ENCODE data around the gene FMNL3. TPM values are rescaled to one million over a fixed set of nuclear protein-coding genes. Genes with fewer than 3 reads are reported as not detected.

FMNL3 gene
- total RNA-seq, 4 donors from 2014 or later, result 48.3 to 64.2 (median 58.9) TPM

DNA sequence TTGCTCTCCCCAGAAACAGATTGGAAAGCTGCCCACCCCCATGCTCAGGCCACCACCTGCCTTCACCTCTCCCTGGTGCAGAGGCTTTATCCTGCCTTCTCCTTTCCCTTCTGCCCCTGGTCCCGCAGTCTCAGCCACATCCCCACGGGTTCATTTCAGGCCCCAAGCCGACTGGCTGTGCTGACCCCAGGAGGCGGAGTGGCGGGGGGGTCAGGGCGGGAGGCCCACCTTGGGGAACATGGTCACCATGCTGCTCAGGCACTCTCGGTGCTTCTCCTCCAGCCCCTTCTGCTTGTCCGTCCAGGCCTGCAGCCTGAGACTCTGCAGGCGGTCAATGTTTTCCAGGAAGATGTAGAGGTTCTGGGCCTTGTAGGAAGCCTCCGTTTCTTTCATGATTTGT lies 108.7 kb downstream of the FMNL3 start:
- TF ChIP-seq POLR2A (IDR thresholded peaks at IDR 0.05) (no peak), EP300 (IDR thresholded peaks at IDR 0.05) (no peak)
- TF ChIP-seq, protein P1, sequence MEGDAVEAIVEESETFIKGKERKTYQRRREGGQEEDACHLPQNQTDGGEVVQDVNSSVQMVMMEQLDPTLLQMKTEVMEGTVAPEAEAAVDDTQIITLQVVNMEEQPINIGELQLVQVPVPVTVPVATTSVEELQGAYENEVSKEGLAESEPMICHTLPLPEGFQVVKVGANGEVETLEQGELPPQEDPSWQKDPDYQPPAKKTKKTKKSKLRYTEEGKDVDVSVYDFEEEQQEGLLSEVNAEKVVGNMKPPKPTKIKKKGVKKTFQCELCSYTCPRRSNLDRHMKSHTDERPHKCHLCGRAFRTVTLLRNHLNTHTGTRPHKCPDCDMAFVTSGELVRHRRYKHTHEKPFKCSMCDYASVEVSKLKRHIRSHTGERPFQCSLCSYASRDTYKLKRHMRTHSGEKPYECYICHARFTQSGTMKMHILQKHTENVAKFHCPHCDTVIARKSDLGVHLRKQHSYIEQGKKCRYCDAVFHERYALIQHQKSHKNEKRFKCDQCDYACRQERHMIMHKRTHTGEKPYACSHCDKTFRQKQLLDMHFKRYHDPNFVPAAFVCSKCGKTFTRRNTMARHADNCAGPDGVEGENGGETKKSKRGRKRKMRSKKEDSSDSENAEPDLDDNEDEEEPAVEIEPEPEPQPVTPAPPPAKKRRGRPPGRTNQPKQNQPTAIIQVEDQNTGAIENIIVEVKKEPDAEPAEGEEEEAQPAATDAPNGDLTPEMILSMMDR (IDR thresholded peaks at IDR 0.05), result no peak
- Histone ChIP-seq H3K27me3 (no peaks in the 10 kb centered on the region), H3K4me1 (no peaks in the 10 kb centered on the region), H3K4me3 (no peak overlapping the region), H3K27ac (no peak overlapping the region), H3K36me3 (peaks cover 0 to 30% (median 0%) of the 10 kb centered on the region in 3 donors), H3K9me3 (no peaks in the 10 kb centered on the region)
- 79 to 81% methylated on average over 10 of the region's 10 CpGs for WGBS, 2 donors
- no peak for DNase-seq (ENCODE audit: low spot score in 2 of 2)

DNA sequence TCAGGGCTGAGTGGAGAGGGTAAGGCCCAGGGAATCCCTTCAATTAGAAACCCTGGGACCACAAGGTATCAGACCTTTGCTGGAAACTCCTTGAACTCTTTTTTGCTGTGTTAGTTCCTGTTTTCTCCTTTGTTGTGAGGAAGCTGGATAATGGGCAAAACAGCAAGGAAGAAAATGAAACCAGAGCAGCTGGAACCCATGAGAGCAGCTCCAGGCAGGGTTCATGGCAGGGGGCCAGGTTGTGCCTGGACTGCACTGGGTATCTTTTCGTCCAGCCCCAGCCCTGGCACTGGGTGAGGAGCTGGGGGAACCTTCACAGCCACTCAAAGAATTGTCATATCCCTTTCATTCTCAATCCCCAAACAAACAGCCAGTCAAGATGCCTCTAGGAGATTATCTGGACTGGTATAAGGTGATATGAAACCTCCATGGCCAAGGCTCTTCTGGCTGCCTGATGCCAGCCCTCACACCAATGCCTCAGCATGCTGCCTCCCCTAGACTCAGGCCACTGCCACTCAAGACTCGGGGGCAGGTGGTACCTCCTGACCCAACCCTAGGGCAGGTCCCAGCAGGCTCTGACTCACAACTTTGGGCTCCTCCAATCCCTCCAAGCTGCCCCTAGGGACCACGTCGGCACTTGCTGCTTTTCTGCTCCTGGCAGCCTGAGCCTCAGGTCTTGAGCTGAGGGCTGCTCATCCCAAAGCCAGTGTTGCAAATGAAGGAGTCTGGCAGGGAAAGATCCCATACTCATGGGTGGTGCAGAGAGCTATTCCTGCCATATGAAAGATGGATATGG lies 118.3 kb downstream of the FMNL3 start:
- H3K27ac ChIP-seq, result no peak overlapping the region
- H3K27me3 ChIP-seq, result no peaks in the 10 kb centered on the region
- peaks cover 0 to 7% (median 0%) of the 10 kb centered on the region in 4 donors for H3K9me3 ChIP-seq
- 57 to 72% methylated on average over 1 to 4 of the region's 4 CpGs for WGBS, 2 donors
- TF ChIP-seq, protein P1 (IDR thresholded peaks at IDR 0.05), result no peak
- TF ChIP-seq EP300 (IDR thresholded peaks at IDR 0.05), result no peak
- TF ChIP-seq POLR2A (IDR thresholded peaks at IDR 0.05), result no peak
- no peak overlapping the region for H3K4me3 ChIP-seq
- H3K4me1 ChIP-seq, result peaks cover 0 to 26% (median 3%) of the 10 kb centered on the region in 4 donors
- no peak for DNase-seq (ENCODE audit: low spot score in 2 of 2)
- peaks cover 0 to 21% (median 0%) of the 10 kb centered on the region in 3 donors for H3K36me3 ChIP-seq

DNA sequence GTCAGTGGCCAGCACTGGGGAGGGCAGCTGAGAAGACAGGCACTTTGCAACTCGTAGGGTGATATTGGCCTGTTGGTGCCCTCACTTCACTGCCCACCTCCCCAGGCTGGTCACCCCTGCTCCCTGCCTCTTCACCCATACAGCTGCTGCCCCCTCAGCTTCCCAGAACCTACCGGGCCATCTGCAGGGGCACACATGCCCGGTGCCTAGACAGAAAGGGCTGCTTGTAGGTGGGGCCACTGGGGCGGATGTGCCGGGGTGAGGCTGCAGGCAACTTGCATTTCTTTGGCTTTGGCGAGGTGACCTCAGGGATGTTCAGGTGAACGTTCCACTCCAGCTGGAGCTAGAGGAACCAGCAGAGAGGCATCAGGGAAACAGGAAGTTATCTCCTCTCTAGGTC lies 118.9 kb downstream of the FMNL3 start:
- Histone ChIP-seq H3K27me3 (no peaks in the 10 kb centered on the region), H3K36me3 (peaks cover 0 to 21% (median 0%) of the 10 kb centered on the region in 3 donors), H3K27ac (no peak overlapping the region), H3K4me3 (no peak overlapping the region), H3K4me1 (peaks cover 0 to 33% (median 3%) of the 10 kb centered on the region in 4 donors), H3K9me3 (peaks cover 0 to 7% (median 0%) of the 10 kb centered on the region in 4 donors)
- WGBS, 2 donors, result 77 to 81% methylated on average over 7 of the region's 7 CpGs
- TF ChIP-seq POLR2A (IDR thresholded peaks at IDR 0.05) (no peak), EP300 (IDR thresholded peaks at IDR 0.05) (no peak)
- TF ChIP-seq, protein P1 (IDR thresholded peaks at IDR 0.05), result no peak
- DNase-seq (ENCODE audit: low spot score in 2 of 2), result no peak

DNA sequence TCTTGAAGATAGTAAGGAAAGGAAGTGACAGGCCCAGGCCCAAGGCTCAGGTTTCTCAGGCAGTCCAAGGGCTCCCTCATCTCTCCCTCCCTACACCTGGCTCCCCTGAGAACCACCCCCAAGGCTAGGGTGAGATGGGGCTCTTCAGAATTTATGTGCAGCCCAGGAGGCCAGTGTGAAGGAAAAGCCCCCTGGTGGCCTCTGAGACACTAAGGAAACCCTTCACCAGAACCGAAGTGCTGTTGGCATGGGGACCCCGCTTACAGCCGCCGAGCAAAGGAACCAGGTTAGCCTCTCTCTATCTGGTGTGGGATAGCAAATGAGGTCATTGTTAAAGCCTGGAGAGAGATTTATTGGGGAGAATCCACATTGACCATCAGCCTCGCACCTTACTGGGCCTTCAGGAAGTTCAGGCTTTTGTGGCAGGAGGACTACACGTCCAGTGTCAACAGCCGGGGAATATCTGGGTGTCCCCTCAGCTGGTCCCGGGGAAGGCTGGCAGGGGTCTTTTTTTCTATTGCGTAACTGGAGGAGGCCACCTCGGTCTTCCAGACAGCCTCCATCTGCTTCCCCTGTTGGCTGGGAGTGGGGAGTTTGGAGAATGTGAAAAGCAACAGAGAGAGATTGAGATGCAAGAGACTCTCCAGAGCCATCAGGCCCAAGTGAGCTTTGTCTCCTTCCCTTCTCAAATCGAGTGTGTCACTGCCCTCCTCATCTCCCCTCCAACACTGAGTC lies 119.9 kb downstream of the FMNL3 start:
- 89 to 93% methylated on average over 10 of the region's 11 CpGs for WGBS, 2 donors

More for the DNA sequence above, 119.9 kb downstream of the FMNL3 start:
- Histone ChIP-seq H3K4me1 (peaks cover 0 to 42% (median 7%) of the 10 kb centered on the region in 4 donors), H3K4me3 (no peak overlapping the region), H3K9me3 (peaks cover 0 to 7% (median 0%) of the 10 kb centered on the region in 4 donors), H3K27ac (peak overlapping the region in 1 of 4 donors; percentile 43), H3K36me3 (peaks cover 0 to 21% (median 0%) of the 10 kb centered on the region in 3 donors), H3K27me3 (no peaks in the 10 kb centered on the region)
- no peak for DNase-seq (ENCODE audit: low spot score in 2 of 2)
- TF ChIP-seq POLR2A (IDR thresholded peaks at IDR 0.05) (no peak), EP300 (IDR thresholded peaks at IDR 0.05) (no peak)
- TF ChIP-seq, protein P1 (IDR thresholded peaks at IDR 0.05), result no peak

Small RNA genes lying within 50 kb of the gene (small RNA-seq; reads per million reads assigned to genes)
- not detected for gene AC020612.2
- gene HIGD1AP9, result not detected
- gene POLR2KP1, result not detected
- gene RNU6-834P, result not detected

Other genes starting within 250 kb of the FMNL3 start
- gene KCNH3, start 168.4 kb downstream of the FMNL3 start, total RNA-seq, result under 1 TPM in 2 of 4 donors, not detected in 2; 0.21 to 0.30 TPM
- gene MCRS1, start 139.3 kb downstream of the FMNL3 start, total RNA-seq, result 10 to 100 TPM; 42.0 to 67.2 (median 64.5) TPM
- under 1 TPM in 3 of 4 donors, not detected in 1; 0.42 to 0.98 (median 0.44) TPM for gene FAM186B, start 101.8 kb downstream of the FMNL3 start, total RNA-seq
- 10 to 100 TPM; 18.1 to 36.0 (median 21.4) TPM for gene PRPF40B, start 83.8 kb downstream of the FMNL3 start, total RNA-seq
- 100 to 1,000 TPM; 284 to 404 (median 325) TPM for gene TMBIM6, start 34.2 kb upstream of the FMNL3 start, total RNA-seq
- 10 to 100 TPM; 36.1 to 70.2 (median 44.7) TPM for gene NCKAP5L, start 121.0 kb upstream of the FMNL3 start, total RNA-seq
- gene BCDIN3D, start 135.7 kb upstream of the FMNL3 start, total RNA-seq, result 1 to 10 TPM; 1.2 to 4.2 (median 2.5) TPM
- gene FAIM2, start 196.5 kb upstream of the FMNL3 start, total RNA-seq, result 10 to 100 TPM in 3 of 4 donors, 1 to 10 TPM in 1; 6.9 to 68.6 (median 36.9) TPM
- not detected for gene AQP2, start 243.3 kb upstream of the FMNL3 start, total RNA-seq